ENCODE results near the gene NID1.
"Not testable (repeated sequence)": the region's sequence is repeated elsewhere in the genome, so short reads cannot be mapped to it uniquely, and the experiment has no call there.

NID1 gene

DNA sequence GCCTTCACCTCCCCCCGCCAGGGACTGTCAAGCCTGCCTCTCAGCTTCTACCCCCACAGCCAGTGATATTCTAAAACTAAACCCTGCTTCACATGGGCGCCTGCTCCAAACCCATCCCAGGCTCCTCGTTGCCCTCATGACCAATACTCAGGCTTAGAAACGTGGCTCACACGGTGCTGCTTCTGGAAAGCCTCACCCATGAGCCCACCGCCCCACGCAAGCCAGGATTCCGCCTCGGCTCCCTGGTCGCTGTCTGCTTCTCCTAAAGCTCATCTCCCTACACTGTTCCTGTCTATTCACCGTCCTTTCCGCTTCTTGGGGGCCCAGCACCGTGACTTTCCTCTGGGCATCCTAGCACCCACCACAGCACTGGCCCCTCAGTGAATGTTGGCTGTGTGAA is 72.5 kb downstream of the NID1 start:
- peaks cover 7% of the 10 kb centered on the region for H3K9me3 Mint-ChIP-seq
- ATAC-seq (replicated peaks; ENCODE audit: extremely low read depth, poor library complexity, severe bottlenecking) (no peak), DNase-seq (ENCODE audit: low spot score in 2 of 2) (no peak)
- H3K27me3 Mint-ChIP-seq: no peaks in the 10 kb centered on the region
- no peaks in the 10 kb centered on the region for H3K36me3 Mint-ChIP-seq (ENCODE audit: insufficient read depth)
- peak overlapping the region; percentile 54 for H3K27ac Mint-ChIP-seq (ENCODE audit: low read depth)
- no peak overlapping the region for H3K4me3 Mint-ChIP-seq
- no peaks in the 10 kb centered on the region for H3K4me1 Mint-ChIP-seq

DNA sequence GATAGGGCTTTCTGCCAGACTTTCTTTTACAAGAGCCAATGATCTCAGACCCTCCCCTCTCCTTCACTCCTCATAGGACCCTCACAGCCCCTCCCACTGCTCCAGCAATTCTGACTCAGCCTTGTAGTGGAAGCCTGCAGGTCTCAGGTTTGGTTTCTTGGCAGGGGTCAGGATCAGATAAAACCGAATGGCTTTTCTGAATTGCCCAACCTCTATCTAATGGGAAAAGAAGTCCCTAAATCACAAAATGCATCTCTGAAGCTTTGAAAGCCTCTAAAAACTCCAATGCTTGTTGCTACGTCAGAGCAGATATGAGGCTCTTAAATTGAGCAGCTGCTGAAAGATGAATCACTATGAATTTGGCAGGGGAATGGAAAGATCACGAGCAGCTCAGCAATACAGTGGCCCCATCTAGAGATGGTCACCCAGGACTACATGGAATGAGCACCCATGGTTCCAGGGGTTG is 74.5 kb downstream of the NID1 start:
- H3K4me1 Mint-ChIP-seq: no peaks in the 10 kb centered on the region
- ATAC-seq (replicated peaks; ENCODE audit: extremely low read depth, poor library complexity, severe bottlenecking): no peak
- peaks cover 7% of the 10 kb centered on the region for H3K9me3 Mint-ChIP-seq
- no peaks in the 10 kb centered on the region for H3K36me3 Mint-ChIP-seq (ENCODE audit: insufficient read depth)
- no peak overlapping the region for H3K27ac Mint-ChIP-seq (ENCODE audit: low read depth)
- DNase-seq (ENCODE audit: low spot score in 2 of 2): no peak
- H3K4me3 Mint-ChIP-seq: no peak overlapping the region
- no peaks in the 10 kb centered on the region for H3K27me3 Mint-ChIP-seq

DNA sequence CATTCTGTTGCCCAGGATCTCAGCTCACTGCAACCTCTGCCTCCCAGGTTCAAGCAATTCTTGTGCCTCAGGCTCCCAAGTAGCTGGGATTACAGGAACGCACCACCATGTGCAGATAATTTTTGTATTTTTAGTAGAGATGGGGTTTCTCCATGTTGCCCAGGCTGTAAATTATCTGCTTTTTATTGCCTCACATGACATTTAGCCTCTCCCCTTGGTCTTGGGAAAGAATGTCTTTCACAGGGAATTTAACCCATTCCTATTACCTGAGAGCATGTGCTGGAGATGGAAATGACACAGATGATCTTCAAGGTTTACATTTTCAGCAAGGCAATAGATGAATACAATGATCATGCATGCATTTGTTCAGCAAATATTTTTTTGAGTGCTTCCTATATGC is 75.8 kb downstream of the NID1 start:
- no peaks in the 10 kb centered on the region for H3K36me3 Mint-ChIP-seq (ENCODE audit: insufficient read depth)
- no peak overlapping the region for H3K27ac Mint-ChIP-seq (ENCODE audit: low read depth)
- no peak for ATAC-seq (replicated peaks; ENCODE audit: extremely low read depth, poor library complexity, severe bottlenecking)
- H3K4me3 Mint-ChIP-seq: no peak overlapping the region
- H3K27me3 Mint-ChIP-seq: no peaks in the 10 kb centered on the region
- peaks cover 7% of the 10 kb centered on the region for H3K9me3 Mint-ChIP-seq
- no peaks in the 10 kb centered on the region for H3K4me1 Mint-ChIP-seq
- DNase-seq (ENCODE audit: low spot score in 2 of 2): no peak

DNA sequence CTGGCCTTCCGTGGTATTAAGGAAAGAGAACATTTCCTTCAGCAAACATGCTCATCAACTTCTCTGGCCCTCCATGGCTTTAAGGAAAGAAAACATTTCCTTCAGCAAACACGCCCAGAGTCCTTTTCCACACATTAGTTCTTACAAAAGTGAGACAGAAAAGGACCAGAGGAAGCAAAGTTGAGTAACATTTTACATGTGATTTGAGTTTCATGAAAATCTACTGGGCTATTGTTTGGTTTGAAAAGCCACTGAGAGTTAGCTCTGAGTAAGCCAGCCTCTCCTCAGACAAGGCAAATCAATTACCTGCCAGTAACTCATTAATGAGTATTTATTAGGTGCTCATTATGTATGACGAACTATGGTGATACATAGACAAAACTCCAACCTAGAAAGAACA is 78.0 kb downstream of the NID1 start:
- Mint-ChIP-seq H3K9me3 (peaks cover 7% of the 10 kb centered on the region), H3K27me3 (no peaks in the 10 kb centered on the region), H3K27ac (ENCODE audit: low read depth) (no peak overlapping the region), H3K36me3 (ENCODE audit: insufficient read depth) (no peaks in the 10 kb centered on the region), H3K4me3 (no peak overlapping the region), H3K4me1 (no peaks in the 10 kb centered on the region)
- DNase-seq (ENCODE audit: low spot score in 2 of 2): no peak
- ATAC-seq (replicated peaks; ENCODE audit: extremely low read depth, poor library complexity, severe bottlenecking): no peak

DNA sequence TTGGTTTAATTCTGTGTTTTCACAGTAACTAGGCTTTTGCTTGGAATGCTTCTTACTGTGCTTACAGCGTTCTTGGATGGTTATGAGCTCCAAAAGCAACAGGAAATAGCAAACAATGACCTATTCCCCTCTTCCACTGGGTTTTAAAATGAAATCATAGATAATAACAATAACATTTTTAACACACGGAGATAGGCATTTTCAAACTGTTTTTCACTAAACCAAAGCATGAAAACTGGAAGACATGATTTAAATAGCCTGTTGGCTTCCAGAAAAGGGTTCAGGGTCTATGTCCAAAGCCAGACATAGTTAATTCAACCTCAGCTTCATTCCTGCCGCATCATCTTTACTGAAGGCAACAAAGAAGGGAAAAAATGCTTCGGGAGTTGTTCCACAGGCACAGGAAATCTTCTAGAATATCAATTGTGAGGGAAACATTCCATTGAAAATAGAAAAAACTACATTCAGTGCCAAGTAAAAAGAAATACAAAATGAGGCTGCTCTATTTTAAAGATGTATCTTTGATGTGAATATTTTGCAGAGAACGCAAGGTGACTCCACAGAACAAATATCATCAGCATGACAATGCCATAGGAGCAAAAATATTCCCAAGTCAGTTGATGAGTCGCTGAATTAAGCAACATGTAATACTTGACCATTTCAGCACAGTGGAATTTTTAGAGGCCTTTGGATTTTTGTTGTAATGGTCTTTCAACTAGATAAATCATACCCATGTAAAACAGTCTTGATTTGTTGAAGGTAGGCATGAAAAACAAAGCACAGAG is 80.7 kb downstream of the NID1 start:
- Mint-ChIP-seq H3K4me1 (no peaks in the 10 kb centered on the region), H3K9me3 (no peaks in the 10 kb centered on the region), H3K36me3 (ENCODE audit: insufficient read depth) (no peaks in the 10 kb centered on the region), H3K27ac (ENCODE audit: low read depth) (no peak overlapping the region), H3K27me3 (no peaks in the 10 kb centered on the region), H3K4me3 (no peak overlapping the region)
- ATAC-seq (replicated peaks; ENCODE audit: extremely low read depth, poor library complexity, severe bottlenecking) (no peak), DNase-seq (ENCODE audit: low spot score in 2 of 2) (no peak)

DNA sequence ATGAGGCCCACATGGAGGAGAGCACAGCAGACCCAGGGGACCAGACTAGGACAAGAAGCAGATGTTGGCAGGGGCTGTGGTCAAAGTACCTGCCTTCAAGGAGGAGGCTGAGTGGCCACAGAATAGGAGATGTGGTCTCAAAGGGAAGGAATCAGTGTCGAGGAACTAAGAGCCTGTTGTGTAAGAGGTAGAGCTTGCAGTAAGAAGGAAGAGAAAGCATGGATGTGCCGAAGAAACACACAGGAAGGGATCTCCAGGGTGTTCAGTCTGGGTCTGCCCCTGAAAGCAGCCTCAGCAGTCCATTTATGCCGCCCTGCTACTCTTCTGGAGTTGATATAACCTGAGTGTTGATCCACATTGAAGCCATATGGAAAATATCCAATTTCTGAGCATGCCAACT is 83.9 kb downstream of the NID1 start:
- Mint-ChIP-seq H3K4me3 (no peak overlapping the region), H3K27me3 (no peaks in the 10 kb centered on the region), H3K4me1 (no peaks in the 10 kb centered on the region), H3K27ac (ENCODE audit: low read depth) (no peak overlapping the region), H3K9me3 (no peaks in the 10 kb centered on the region), H3K36me3 (ENCODE audit: insufficient read depth) (no peaks in the 10 kb centered on the region)
- DNase-seq (ENCODE audit: low spot score in 2 of 2): no peak
- ATAC-seq (replicated peaks; ENCODE audit: extremely low read depth, poor library complexity, severe bottlenecking): no peak

DNA sequence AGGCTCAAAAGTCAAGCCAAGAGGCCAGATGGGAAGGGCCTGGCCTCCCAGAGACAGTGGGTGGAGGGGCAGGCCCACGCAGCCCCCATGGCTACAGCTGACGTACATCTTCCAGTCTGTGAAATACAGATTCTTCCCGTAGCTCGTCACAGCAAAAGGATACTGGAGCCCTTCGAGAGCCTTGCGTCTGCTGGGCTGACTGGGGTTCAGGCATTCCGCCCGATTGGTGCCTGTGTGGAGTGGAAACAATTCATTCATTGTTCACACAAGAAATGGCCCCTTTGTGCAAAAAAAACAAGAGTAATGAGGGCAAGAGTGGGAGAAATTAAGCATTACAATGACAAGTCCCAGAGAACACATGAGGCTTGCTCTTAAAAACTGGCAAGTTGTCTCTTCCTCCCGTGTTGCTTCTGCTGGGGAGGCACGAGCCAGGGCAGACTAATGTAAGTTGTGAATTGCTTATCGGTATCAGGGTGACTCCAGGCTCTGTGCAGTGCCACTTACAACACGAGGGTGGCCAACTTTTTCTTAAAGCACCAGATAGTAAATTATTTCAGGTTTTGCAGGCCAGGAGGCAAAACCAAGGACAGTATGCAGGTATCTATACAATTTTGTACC is 85.1 kb downstream of the NID1 start:
- Mint-ChIP-seq H3K4me3 (no peak overlapping the region), H3K9me3 (no peaks in the 10 kb centered on the region), H3K27ac (ENCODE audit: low read depth) (no peak overlapping the region), H3K36me3 (ENCODE audit: insufficient read depth) (no peaks in the 10 kb centered on the region), H3K27me3 (no peaks in the 10 kb centered on the region), H3K4me1 (no peaks in the 10 kb centered on the region)
- ATAC-seq (replicated peaks; ENCODE audit: extremely low read depth, poor library complexity, severe bottlenecking) (no peak), DNase-seq (ENCODE audit: low spot score in 2 of 2) (no peak)

DNA sequence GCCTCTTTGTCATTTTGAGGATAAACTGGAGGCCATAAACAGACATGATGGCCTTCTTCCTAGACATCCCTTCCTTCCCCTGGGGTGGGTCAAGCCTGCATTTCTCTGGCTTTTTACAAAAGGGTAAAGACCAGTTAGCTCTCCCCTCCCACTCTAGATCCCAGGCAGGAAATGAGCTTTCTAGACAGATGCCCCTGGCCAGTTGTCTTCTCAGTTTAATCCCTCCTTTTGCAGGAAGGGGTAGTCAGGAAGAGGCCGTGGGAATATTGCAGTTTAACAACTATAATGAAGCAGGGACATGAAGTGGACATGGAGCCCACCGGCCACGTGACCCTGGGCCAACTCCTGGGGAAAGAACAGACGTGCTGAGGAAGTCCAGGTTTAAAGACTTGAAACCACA is 85.7 kb downstream of the NID1 start:
- no peaks in the 10 kb centered on the region for H3K4me1 Mint-ChIP-seq
- H3K27me3 Mint-ChIP-seq: no peaks in the 10 kb centered on the region

DNA sequence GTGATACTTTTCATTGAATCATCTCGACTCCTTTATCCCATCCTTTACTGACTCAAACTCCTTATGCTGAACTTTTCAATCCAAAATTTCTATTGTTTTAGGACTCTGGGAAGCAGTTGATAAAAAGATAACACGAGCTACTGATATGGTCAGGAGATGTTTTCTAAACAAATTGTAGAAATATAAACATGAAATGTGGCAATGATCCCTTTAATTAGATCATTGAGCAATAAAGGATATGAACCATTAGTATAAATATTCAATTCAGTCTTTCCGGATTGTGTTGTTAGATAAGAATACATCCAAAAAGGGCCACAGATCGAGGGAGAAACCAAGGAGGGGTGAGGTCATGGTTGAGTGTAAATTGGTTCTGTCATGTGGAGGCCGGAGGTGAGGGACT is 88.4 kb downstream of the NID1 start:
- Mint-ChIP-seq H3K27ac (ENCODE audit: low read depth) (no peak overlapping the region), H3K9me3 (no peaks in the 10 kb centered on the region), H3K27me3 (no peaks in the 10 kb centered on the region), H3K4me3 (no peak overlapping the region), H3K36me3 (ENCODE audit: insufficient read depth) (no peaks in the 10 kb centered on the region), H3K4me1 (peaks cover 11% of the 10 kb centered on the region)
- ATAC-seq (replicated peaks; ENCODE audit: extremely low read depth, poor library complexity, severe bottlenecking) (no peak), DNase-seq (ENCODE audit: low spot score in 2 of 2) (no peak)

More for the DNA sequence above, 85.7 kb downstream of the NID1 start:
- no peaks in the 10 kb centered on the region for H3K9me3 Mint-ChIP-seq
- ATAC-seq (replicated peaks; ENCODE audit: extremely low read depth, poor library complexity, severe bottlenecking) (no peak), DNase-seq (ENCODE audit: low spot score in 2 of 2) (no peak)
- H3K36me3 Mint-ChIP-seq (ENCODE audit: insufficient read depth): no peaks in the 10 kb centered on the region
- no peak overlapping the region for H3K4me3 Mint-ChIP-seq
- no peak overlapping the region for H3K27ac Mint-ChIP-seq (ENCODE audit: low read depth)

DNA sequence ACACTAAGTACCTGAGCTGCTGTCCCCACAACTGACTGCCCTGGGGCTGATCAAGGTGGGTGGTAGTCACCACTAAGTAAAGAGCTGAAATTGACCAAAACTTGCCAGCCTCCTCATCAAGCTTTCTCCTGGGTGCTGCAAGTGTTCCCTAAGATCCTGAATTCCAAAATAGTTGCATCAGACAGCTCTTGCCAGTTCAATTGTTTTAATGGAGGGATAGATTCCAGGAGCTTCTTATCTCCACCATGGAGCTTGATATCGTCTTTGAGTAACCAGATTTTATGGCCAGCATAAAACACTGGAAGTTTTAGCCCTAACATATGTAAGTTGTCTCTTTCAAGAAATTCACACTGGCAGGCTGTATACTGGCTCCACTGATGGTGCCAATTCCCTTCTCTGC is 90.3 kb downstream of the NID1 start:
- no peak overlapping the region for H3K27ac Mint-ChIP-seq (ENCODE audit: low read depth)
- ATAC-seq (replicated peaks; ENCODE audit: extremely low read depth, poor library complexity, severe bottlenecking): no peak

DNA sequence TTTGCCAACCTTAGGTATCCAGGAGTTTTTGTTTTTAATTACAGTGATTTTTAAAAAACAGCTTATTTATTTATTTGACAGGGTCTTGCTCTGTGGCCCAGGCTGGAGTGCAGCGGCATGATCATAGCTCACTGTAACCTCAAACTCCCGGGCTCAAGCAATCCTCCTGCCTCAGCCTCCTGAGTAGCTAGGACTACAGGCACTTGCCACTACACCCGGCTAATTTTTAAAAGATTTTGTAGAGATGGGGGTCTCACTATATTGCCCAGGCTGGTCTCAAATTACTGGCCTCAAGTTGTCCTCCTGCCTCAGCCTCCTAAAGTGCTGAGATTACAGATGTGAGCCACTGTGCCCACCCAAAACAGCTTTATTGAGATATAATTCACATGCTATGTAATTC is 92.2 kb downstream of the NID1 start:
- ATAC-seq (replicated peaks; ENCODE audit: extremely low read depth, poor library complexity, severe bottlenecking); DNase-seq (ENCODE audit: low spot score in 2 of 2); H3K36me3 Mint-ChIP-seq (ENCODE audit: insufficient read depth); H3K9me3 Mint-ChIP-seq; H3K27me3 Mint-ChIP-seq: not testable (repeated sequence)
- peak overlapping the region; percentile 84 for H3K27ac Mint-ChIP-seq (ENCODE audit: low read depth)
- peaks cover 16% of the 10 kb centered on the region for H3K4me1 Mint-ChIP-seq
- peak overlapping the region; percentile 48 for H3K4me3 Mint-ChIP-seq

More for the DNA sequence above, 90.3 kb downstream of the NID1 start:
- Mint-ChIP-seq H3K4me1 (peaks cover 16% of the 10 kb centered on the region), H3K4me3 (no peak overlapping the region), H3K36me3 (ENCODE audit: insufficient read depth) (peaks cover 2% of the 10 kb centered on the region), H3K27me3 (no peaks in the 10 kb centered on the region), H3K9me3 (no peaks in the 10 kb centered on the region)
- no peak for DNase-seq (ENCODE audit: low spot score in 2 of 2)

DNA sequence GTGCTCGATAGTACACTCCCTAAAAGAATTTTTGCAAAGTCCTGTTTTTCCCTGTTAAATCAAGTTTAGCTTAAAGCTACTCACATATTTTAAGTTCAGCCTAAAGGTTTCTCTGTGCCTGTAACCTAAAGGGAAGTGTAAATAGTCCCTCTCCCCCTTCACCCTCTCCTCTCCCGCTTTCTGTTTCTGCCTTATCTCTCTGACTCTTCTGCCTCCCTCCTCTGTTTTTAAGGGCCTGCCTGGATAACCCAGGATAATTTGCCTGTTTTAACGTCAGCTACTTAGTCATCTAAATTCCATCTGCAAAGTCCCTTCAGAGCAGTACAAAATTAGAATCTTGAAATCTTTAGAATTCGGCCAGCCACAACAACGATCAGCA is 92.6 kb downstream of the NID1 start:
- H3K27ac Mint-ChIP-seq (ENCODE audit: low read depth): peak overlapping the region; percentile 84
- peaks cover 16% of the 10 kb centered on the region for H3K4me1 Mint-ChIP-seq
- peak overlapping the region; percentile 48 for H3K4me3 Mint-ChIP-seq
- DNase-seq (ENCODE audit: low spot score in 2 of 2) (no peak), ATAC-seq (replicated peaks; ENCODE audit: extremely low read depth, poor library complexity, severe bottlenecking) (peak; percentile 20)
- no peaks in the 10 kb centered on the region for H3K27me3 Mint-ChIP-seq
- H3K36me3 Mint-ChIP-seq (ENCODE audit: insufficient read depth): peaks cover 2% of the 10 kb centered on the region
- no peaks in the 10 kb centered on the region for H3K9me3 Mint-ChIP-seq

DNA sequence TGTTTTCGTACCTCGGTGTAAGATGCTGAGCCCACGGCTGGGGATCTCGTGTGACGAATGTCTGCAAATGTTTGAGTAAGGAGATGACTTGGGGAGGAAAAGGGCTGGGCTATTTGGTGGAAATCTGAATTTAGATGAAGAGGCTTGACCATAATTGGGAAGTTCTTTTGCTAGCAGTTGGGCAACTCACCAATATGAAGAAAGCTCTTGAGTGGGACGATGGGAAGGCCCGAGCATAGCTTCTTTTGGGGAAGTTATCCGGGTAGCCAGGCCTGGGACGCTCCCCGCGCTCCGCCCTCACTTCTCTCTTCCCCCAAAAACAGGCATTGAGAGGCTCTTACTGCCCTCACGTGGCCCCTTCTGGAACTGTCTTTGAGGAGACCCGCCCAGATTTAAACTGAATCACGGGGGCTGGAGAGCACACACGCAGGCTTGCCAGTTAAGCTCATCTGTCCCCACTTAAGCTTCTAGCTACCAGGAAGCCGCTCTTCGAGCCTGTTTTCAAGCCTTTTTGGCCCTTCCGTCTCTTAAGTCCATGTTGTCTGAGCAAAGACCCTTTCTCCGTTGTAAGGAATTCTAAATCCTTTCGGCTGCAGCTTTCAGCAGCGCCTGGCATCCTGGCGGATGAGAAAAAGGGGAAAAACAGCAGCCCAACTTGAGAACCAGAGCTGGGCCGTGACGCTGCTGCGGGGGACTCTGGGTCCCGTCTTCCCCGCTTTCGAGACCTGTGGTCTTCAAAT is 93.1 kb downstream of the NID1 start:
- H3K36me3 Mint-ChIP-seq (ENCODE audit: insufficient read depth): peaks cover 2% of the 10 kb centered on the region
- DNase-seq (ENCODE audit: low spot score in 2 of 2): peak; percentile 85 to 87
- peaks cover 16% of the 10 kb centered on the region for H3K4me1 Mint-ChIP-seq
- H3K27me3 Mint-ChIP-seq: no peaks in the 10 kb centered on the region
- peak overlapping the region; percentile 48 for H3K4me3 Mint-ChIP-seq
- H3K9me3 Mint-ChIP-seq: no peaks in the 10 kb centered on the region
- H3K27ac Mint-ChIP-seq (ENCODE audit: low read depth): peak overlapping the region; percentile 84
- ATAC-seq (replicated peaks; ENCODE audit: extremely low read depth, poor library complexity, severe bottlenecking): peak; percentile 95

Data from central memory CD8-positive, alpha-beta T cell (primary cell).